HG02642 (cell line): ENCODE measurements around the gene MSRB2.

ENCODE experiments used
- ATAC-seq: cut with Tn5 transposase; IDR thresholded peaks from one replicate; pipeline ENCODE4 v1.9.1; 2021; ENCODE audit warnings: mild to moderate bottlenecking; ENCODE audit not compliant: unreplicated experiment, poor library complexity

MSRB2 gene

DNA sequence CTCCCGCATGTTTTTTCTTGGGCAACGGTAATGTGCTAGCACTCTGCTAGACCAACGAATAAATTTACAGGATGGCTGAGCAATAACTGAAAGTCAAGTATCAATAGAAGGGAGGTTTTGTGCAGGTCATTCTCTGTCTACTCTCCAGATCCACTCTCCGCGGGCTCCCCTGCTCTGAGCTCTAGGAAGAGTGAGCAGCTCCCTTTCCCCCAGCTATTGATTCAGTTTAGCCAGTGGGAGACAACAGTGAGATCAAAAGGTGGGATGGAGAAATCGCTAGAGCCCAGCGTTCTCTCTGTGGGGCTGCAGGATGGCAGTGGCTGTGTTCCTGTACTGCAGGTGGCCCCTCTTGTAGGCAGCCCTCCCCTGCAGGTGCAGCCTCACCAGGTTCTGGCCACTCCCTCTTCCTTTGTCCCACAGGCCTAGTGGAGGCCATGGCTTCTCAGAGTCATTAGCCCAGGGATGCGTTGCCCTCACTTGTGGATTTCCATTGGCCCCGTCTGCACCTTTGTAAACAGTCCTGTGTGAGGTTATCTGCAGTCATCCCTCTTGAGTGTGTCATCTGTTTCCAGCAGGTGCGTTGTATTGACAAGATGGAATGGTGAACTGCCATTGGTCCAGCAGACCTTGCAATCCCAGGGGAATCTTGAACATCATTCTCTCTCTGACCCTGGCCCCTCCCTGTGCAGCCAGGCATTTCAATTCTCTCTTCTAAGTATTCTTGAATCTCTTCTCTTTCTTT lies 11.1 kb downstream of the MSRB2 start:
- ATAC-seq = no peak

- ATAC-seq = no peak
These were observed 15.5 kb downstream of the MSRB2 start for GRCh38 chr10:23110722-23111516.

- ATAC-seq = no peak
These were observed 16.3 kb downstream of the MSRB2 start for GRCh38 chr10:23111517-23112286.

DNA sequence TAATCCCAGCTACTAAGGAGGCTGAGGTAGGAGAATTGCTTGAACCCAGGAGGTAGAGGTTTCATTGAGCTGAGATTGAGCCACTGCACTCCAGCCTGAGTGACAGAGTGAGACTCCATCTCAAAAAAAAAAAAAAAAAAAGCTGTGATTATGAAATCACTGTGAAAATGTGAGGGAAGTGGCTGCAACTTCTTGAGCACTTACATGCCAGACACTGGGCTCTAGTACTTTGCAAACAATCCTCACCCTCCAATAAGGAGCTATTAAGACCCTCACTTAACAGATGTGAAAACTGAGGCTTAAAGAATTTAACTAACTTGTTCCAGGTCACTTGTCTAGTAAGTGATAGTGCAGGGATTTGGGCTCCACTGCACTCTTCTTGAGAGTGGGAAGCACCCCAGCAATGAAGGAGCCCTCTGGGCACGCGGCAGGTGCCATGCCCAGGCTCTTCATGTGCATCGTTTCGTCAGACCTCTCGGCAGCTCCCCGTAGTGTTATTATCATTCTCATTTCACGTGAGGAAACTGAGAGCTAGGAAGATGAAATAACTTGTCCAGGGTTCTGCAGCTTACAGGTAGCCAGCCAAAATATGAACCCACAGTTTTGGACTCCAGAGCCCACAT lies 19.0 kb downstream of the MSRB2 start:
- ATAC-seq = no peak

DNA sequence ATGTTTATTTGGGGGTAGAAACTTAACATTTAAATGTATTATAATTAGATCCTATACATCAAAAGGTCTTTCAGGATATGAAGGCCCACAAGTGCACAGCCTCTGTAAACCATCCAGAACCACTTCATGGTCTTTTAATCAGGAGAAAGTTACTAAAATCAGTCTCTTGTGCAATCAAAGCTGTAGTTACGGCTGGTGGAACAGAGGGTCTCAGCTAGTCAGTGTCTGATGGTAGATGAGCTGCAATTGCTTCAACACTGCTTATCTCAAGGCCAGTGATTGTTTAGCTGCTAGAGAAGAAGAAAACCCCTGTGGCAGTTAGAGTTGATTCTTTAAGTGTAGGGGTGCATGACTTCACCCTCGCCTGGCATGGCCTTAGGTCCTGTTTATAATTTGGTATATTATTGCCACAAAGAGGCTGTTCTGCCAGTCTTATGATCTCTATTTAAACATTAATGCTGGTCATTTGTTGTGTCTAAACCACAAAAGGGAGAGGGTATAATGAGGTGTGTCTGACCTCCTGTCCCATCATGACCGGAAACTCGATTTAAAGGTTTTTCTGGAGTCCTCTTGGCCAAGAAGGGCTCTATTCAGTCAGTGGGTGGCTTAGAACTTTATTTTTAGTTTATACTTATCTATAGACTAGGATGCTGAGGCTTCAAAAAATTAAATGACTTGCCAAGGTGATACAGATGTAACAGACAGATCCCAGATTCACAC lies 21.3 kb downstream of the MSRB2 start:
- ATAC-seq = no peak

- ATAC-seq = no peak
These were observed 24.9 kb downstream of the MSRB2 start for GRCh38 chr10:23120001-23120934.

GRCh38 chr10:23121135-23121534 lies 25.8 kb downstream of the MSRB2 start:
- no peak for ATAC-seq

DNA sequence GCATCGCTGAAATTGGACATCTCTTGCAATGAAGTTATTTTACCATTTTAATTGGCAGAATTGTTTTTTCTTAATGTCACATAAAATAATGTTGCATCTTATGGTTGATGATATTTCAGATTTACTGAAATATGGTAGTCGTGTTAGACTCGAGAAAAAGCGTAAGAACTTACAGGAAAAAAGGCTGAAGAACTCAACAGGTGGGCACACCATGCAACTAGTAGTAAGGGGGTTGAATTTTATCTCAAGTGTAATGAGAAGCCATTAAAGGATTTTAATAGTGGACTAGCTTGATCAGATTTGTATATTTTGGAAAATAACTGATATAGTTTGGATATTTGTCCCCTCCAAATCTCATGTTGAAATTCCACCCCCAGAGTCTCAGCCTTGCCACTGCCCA lies 41.1 kb downstream of the MSRB2 start:
- no peak for ATAC-seq

DNA sequence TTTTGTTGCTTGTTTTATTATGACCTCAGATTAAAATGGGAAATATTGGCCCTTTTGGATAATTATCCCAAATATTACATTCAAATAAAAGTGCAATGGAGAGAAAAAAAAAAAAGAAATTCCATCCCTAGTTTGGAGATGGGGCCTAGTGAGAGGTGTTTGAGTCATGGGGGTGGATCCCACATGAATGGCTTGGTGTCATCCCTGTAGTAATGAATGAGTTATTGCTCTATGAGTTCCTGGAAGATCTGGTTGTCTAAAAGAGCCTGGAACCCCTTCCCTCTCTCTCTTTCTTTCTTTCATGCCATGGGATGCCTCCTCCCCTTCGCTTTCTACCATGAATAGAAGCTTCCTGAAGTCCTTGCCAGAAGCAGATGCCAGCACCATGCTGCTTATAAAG lies 44.3 kb downstream of the MSRB2 start:
- no peak for ATAC-seq

GRCh38 chr10:23141995-23142394 lies 46.6 kb downstream of the MSRB2 start:
- ATAC-seq = no peak

DNA sequence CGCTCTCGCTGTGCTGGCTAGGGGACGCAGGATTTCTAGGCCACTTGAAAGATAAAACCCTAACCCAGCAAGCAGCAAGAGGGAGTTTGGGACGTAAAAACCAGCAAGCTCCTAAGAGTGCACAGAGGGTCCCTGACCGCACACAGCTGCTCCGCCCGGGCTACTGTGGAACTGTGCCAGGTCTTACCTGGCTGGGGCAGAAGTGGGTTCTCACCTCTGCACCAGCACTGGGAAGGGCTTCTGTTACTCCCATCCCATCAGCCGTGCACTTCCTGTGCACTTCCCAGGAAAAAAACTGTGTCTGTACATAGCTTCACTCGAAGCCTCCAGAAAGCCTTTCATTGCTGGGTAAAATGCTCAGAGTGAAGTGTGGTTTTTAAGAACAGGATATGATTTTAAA lies 50.9 kb downstream of the MSRB2 start:
- no peak for ATAC-seq

DNA sequence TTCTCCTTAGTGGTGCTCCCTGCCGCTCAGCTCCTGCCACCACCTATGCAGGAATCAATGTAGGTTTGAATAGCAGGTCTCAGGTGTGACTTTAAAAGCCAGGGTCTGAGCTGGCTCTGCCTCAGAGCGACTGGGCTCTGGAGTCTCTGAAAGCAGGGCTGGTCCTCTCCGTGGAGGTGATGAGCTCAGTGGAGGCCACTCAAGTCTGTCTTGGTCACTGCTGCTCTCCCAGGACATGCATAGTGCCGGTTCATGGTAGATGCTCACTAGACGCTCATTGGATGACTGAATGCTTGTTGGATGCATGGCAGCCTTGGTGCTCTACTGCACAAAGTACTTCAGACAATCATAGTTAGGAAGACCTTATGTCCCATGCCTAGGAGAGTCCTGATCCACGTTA lies 51.7 kb downstream of the MSRB2 start:
- ATAC-seq = no peak

- no peak for ATAC-seq
These were observed 52.8 kb downstream of the MSRB2 start for GRCh38 chr10:23148214-23148613.

GRCh38 chr10:23150091-23150490 lies 54.7 kb downstream of the MSRB2 start:
- no peak for ATAC-seq

GRCh38 chr10:23150610-23151009 lies 55.2 kb downstream of the MSRB2 start:
- no peak for ATAC-seq

DNA sequence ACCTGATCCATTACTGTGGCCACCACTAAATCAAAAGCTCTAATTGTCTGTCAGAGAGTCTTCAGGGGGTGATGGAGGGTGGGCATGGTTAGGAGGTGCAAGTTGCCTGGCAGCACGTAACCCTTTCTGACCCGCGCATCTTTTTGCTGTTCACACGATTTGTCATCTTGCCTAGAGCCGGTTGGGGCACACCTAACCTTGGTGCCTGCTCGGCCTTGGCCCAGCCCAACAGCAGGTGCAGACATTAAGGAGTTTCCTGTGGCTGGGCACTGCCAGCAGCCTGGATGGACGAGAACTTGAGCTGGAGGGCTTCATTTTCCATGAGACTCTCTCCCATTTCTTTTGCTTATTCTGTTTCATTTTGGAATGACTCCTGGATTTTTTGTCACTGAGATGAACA lies 55.7 kb downstream of the MSRB2 start:
- ATAC-seq = no peak

DNA sequence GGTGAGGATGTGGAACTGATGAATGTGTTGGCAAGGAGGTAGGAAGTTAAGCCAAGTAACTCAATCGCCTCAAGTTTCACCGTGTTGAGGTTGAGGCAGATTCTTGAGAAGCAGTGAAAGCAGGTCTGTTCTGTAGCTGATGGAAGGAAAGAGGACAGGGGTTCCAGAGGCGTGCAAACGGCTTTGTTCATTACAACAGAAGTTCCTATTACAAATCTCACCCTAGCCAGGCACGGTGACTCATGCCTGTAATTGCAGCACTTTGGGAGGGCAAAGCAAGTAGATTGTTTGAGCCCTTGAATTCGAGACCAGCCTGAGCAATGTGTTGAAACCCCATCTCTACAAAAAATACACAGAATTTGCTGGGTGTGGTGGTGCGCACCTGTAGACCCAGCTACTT lies 59.8 kb downstream of the MSRB2 start:
- no peak for ATAC-seq

DNA sequence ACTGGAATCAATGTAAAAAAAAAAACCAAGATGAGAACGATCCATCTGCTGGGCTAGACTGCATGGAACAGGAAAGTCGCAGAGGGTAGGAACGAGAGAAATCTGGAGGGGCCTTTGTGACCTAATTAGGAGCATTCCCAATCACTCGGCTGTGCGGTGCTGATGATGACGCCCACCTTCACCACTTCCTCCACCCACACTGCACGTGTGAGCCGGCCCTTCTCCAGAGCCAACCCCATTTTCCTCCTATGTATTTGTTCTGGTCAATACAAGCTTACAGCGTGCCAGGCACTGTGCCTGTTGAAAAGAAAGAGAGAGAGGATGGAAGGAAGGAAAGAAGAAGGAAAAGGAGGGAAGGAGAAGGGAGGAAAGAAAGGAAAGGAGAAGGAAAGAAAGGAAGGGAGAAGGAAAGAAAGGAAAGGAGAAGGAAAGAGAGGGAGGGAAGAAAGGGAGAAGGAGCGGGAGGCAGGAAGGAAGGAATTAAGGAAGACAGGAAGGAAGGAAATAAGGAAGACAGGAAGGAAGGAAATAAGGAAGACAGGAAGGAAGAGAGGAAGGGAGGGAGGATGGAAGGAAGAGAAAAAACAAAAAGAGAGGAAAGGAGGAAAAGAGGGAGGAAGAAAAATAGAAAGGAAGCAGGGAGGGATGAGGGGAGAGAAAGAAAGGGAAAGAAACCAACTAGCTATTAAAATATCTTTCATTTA lies 61.2 kb downstream of the MSRB2 start:
- ATAC-seq = no peak
